ENCODE data around the gene ACER1.
"Not testable (repeated sequence)": the region's sequence is repeated elsewhere in the genome, so short reads cannot be mapped to it uniquely, and the experiment has no call there.

ACER1 gene

DNA sequence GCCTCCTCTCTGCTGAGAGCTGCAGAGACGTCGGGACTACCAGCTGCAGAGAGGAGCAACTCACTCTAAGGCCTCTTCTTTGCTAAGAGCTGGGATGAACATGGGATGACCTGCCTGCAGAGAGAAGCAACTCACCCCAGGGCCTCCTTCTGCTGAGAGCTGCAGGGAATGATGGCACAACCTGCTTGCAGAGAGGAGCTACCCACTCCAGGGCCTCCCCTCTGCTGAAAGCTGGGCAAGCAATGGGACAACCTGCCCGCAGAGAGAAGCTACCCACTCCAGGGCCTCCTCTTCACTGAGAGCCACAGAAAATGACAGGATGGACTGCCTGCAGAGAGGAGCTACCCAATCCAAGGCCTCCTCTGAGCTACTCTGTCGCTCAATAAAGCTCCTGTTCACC lies 46.7 kb downstream of the ACER1 start:
- DNase-seq = no peak

DNA sequence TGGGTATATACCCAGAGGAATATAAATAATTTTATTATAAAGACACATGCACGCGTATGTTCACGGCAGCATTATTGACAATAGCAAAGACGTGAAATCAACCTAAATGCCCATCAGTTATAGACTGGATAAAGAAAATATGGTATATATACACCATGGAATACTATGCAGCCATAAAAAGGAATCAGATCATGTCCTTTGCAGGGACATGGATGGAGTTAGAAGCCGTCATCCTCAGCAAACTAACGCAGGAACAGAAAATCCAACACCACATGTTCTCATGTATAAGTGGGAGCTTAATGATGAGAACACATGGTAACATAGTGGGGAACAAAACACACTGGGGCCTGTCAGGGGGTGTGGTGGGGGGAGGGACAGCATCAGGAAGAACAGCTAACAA lies 51.0 kb downstream of the ACER1 start:
- not testable (repeated sequence) for DNase-seq

- DNase-seq = peak; percentile 98
Measured at GRCh38 chr19:6279931-6280591, 53.4 kb downstream of the ACER1 start, which contains the start of gene MLLT1. MLLT1 (minus strand) TSS chr19:6279975; CDS start chr19:6279784, 191 bp downstream.

- DNase-seq = no peak
Measured at GRCh38 chr19:6279620-6279930, 53.8 kb downstream of the ACER1 start.

DNA sequence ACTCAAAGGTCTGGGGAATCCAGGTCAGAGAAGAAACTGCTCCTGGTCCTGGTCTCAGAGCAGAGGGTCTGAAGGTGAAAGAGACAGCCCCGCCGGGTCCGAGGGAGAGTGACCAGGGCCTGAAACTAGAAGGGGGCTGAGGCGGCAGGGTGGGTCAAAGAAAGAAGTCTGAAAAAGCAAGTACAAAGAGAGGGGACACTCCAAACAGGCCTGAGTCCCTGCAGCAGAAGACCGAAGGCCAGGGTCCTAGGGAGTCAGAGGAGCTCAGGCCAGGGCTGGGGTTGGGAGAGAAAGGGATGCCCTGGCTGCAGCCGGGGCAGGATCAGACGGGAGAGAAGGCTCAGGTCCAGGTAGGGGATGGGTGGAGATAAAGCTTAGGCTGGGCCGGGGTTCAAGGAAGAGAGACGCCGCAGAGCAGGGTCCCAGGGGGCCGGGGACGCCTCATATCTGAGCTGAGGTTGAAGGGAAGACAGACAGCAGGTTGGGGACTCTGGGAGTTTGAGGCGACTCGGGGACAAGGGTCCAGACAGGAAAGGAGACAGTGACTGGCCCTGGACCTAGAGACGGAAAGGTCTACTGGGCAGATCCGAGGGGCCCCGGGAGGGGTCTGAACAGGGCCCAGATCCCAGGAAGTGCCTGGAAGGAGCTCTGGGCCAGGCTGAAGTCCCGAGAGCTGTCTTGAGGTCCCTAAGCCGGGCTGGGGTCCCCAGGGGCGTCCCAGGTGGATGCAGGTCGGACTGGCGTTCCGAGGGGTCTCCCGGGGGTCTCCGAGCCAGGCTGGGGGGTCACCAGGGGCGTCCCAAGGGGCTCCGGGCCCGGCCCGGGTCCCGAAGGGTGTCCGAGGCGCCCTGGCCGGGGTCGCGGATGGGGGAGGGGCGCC lies 54.4 kb downstream of the ACER1 start:
- DNase-seq = no peak

GRCh38 chr19:6278051-6278450 lies 55.4 kb downstream of the ACER1 start:
- DNase-seq = no peak

GRCh38 chr19:6276447-6276846 lies 57.0 kb downstream of the ACER1 start:
- peak; percentile 44 for DNase-seq

DNA sequence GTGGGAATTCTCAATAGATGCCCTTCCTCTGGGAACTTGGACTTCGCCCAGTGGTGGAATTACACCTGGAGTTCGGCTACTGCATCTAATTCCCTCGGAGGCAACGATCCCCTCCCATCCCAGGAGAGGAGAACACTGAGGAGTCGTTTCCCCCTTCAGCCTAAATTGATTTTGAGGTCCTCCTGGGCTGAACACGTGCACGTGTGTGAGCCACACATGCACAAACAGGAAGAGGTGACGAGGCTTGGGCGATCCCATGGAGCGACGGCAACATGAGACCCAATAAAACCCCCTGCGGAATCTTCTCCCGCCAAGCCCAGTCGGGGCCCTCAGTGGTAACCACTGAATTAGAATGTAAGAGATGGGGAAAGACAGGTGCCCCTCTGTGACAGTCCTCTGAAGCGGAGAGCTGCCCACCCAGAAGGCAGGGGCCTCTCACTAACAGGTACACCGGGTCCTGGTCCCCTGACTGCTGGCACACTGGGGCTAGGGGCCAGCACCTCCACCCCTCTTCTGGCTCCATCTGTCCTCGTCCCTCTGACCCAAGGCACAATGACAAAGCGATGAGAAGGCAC lies 58.2 kb downstream of the ACER1 start:
- DNase-seq = no peak

GRCh38 chr19:6274756-6275155 lies 58.7 kb downstream of the ACER1 start:
- DNase-seq = no peak

DNA sequence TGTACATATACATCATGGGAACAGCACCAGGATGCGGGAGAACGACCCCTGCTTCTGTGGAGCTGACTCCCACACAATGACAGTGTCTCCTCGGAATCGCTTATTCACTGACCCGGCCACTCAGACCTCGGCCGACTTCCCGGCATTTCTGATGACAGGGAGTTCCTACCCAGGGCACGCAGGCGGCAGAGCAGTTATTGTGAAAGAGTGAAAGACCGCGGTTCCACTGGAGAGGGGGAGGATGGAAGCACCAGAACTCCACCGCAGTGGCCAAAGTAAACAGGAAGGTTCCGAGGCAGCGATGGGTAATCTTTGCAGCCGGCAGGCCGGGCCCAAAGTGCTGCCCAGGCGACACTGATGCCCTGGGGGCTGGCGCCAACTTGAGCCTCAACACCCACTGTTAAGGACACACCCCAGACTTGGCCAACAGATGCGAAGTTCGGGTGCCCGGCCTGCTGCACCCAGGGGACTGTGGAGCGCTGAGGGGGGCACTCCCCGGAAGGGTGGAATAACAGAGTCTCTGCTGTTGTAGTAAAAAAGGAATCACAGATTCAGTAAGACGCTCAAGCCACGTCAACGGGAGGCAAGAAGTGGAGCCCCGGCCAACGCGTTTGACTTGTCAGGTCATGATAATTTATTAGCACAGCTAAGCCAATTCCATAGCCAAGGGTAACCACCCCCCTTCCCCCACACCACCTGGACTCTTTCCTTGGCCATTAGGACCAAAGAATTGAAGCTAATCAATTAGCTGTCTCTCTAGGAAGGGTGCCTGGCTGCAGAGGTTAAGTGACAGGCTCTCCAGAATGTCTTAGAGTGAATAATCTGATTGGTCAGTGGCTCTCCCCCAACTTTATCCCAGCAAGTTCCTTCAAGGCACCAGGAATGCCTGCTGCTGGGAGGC lies 59.5 kb downstream of the ACER1 start:
- DNase-seq = peak; percentile 29

DNA sequence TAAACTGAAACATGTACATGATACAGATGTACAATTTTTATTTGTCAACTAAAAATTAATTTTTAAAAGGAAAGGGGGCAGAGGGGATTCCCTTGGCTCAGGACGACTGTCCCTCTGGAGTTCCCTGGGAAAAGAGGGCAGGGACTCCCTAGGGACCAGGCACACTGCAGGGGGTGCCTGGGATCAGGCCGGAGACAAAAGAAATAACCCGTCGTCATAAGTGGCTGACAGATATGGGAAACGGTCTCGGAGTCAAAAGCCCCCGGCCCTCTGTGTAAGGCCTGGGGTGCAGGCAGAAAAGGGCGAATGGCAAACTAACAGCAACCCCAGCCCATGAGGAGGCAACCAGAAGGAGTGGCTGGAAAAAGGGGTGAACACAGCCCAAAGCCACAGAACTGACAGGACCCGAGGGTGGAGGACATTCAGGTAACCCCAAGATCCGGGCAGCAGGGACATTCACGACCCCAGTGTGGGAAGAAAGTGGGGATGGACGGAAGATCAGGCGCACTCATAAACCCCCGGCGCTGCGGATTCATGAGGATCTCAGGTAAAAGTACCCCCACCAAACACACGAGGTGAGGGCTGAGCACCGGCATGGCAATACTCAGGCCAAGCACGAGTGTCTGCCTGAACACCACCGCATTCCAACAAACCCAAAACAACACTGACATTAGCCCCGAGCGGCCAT lies 60.4 kb downstream of the ACER1 start:
- no peak for DNase-seq

DNA sequence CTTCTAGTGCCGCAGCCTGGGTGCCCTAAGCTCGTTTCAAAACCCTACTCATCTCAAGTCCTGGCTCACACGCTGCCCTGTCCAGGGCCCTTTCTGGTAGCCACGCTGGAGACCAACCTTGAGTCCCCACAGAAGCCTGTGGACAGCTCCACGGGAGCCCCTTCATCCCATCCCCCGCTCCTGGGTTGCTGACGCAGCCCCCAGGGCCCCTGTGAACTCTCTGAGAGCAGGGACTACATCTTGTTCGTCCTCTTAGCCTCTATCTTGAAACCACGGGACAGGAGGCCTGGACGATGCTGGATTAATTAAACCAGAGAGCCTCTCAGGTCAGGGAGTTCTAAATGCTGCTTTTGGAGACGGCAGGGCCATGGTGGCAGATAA lies 61.0 kb downstream of the ACER1 start:
- DNase-seq = no peak

- DNase-seq = no peak
Measured at GRCh38 chr19:6271721-6272410, 61.5 kb downstream of the ACER1 start.

DNA sequence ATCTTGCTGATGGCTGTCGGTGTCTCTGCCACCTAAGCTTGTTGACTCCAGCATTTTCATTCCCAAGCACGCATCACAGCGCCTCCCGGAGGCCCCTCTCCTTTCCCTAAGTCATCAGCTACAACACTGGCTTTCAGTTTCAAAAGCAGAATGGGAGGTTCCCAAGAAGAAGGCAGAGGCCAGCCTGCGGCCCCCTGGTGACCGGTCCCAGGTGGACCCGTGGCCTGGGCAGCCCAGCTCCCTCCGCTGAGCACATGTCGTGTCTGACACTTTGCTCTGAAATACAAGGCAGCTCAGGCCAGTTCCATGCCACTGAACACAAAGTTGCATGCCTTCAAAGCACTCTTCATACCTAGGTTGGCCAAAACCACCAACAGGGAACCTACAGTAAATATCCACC lies 62.2 kb downstream of the ACER1 start:
- DNase-seq = no peak

DNA sequence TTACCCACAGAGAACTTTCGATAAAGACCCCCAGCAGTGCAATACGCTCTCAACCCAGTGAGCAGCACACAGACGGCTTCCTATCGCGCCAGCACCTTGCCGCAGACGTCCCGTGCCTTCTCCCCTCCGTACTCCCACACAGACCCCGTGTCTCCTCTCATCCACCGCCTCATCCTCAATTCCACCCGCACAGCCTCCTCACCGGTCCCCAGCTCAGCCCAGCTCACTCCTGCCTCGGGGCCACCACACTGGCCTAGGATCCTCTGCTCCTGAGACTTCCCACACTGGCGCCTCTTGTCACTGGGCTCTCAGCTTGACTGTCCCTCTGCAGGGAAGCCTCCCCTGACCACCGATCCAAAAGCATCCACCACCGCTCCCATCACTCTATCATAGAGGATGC lies 62.6 kb downstream of the ACER1 start:
- DNase-seq = no peak

DNA sequence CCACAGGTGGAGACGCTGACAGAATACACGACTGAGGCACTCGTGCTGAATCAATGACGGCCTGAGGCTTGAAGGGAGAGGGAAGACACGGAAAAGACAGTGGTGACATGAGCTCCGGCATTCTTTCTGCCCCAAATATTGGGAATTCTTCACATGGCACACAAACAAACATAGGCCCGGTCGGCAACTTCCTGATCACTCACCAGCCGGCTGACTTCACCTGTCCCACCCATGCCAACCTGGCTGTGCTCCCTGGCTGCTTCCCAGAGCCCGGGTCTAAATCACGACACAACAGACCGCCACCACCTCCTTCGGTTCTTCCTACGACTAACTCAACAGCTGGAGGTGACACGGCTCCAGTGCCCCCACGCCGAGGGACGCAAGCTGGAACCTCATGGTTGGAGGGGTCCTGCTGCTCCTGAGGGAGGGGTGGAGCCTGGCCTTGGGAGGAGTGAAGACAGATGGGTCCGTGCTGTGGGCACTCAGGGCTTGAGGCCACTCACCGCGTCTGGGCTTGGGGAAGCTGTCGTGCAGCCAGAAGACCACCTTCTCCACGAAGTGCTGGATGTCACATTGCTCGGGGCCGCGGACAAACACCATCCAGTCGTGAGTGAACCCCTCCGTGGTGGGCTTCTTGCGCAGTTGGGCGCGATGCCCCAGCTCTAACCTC lies 63.2 kb downstream of the ACER1 start:
- no peak for DNase-seq

GRCh38 chr19:6269101-6269886 lies 64.1 kb downstream of the ACER1 start:
- DNase-seq = no peak

DNA sequence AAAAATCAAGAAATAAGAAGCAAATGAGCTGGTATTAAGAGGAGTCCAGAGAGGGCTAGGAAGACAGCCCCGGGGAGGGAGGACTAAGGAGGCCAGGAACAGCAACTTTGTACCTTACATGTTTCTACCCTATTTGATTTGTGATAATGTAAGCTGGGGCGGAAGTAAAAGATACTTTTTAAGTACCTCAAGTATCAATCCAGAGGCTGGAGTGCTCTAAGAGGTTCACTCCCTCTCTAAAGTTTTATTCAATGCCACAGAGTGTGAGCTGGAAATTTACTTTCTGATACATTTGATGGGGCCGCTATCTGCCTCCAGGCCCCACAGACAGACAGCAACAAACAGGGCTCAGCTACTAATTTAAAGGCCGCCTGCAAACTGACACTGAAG lies 65.0 kb downstream of the ACER1 start:
- DNase-seq = no peak

GRCh38 chr19:6267552-6268381 lies 65.6 kb downstream of the ACER1 start:
- DNase-seq = no peak

- no peak for DNase-seq
Measured at GRCh38 chr19:6264803-6265202, 68.6 kb downstream of the ACER1 start.
